ENCODE measurements around the gene DNAAF3.

The DNAAF3 gene

DNA sequence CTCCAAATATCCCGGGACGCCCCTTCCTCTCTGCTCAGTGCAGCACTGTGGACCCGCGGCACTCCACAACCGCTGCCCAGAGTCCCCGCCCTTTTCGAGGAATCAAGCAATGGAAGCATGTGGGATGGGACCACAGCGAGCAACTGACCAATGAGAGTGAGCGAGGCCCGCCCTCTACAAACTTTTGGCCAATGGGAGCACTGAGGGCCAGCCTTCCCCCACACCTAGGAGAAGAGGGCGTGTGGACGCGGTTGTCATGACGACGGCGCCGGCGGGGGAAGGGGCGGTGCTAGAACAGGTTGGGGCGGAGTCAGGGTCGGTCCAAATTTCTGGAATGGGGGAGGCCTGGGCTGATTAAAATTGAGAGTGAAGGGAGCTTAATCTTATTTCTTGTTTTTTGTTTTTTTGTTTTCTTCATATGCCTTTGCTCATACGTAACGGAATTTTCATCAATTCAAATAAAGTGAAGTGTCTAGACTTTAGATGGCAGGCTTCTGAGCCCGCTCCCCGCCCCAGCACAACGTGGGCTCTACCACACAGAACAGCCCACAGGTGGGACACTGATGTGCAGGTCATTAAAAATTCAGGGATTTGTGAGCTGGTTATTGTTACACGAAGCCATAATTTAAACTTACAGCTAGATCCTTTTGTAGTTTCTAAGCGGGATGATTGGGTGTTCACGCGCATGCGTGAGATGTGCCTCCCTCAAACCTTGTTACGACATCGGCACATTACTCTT lies at the start of gene DNAAF3 (continued):
- TF ChIP-seq, protein P1, sequence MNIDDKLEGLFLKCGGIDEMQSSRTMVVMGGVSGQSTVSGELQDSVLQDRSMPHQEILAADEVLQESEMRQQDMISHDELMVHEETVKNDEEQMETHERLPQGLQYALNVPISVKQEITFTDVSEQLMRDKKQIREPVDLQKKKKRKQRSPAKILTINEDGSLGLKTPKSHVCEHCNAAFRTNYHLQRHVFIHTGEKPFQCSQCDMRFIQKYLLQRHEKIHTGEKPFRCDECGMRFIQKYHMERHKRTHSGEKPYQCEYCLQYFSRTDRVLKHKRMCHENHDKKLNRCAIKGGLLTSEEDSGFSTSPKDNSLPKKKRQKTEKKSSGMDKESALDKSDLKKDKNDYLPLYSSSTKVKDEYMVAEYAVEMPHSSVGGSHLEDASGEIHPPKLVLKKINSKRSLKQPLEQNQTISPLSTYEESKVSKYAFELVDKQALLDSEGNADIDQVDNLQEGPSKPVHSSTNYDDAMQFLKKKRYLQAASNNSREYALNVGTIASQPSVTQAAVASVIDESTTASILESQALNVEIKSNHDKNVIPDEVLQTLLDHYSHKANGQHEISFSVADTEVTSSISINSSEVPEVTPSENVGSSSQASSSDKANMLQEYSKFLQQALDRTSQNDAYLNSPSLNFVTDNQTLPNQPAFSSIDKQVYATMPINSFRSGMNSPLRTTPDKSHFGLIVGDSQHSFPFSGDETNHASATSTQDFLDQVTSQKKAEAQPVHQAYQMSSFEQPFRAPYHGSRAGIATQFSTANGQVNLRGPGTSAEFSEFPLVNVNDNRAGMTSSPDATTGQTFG (tag by site-specific recombination; IDR thresholded peaks at IDR 0.05; ENCODE audit: borderline replicate concordance) = no peak
- TF ChIP-seq, protein P2, sequence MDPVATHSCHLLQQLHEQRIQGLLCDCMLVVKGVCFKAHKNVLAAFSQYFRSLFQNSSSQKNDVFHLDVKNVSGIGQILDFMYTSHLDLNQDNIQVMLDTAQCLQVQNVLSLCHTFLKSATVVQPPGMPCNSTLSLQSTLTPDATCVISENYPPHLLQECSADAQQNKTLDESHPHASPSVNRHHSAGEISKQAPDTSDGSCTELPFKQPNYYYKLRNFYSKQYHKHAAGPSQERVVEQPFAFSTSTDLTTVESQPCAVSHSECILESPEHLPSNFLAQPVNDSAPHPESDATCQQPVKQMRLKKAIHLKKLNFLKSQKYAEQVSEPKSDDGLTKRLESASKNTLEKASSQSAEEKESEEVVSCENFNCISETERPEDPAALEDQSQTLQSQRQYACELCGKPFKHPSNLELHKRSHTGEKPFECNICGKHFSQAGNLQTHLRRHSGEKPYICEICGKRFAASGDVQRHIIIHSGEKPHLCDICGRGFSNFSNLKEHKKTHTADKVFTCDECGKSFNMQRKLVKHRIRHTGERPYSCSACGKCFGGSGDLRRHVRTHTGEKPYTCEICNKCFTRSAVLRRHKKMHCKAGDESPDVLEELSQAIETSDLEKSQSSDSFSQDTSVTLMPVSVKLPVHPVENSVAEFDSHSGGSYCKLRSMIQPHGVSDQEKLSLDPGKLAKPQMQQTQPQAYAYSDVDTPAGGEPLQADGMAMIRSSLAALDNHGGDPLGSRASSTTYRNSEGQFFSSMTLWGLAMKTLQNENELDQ (tag by site-specific recombination; IDR thresholded peaks at IDR 0.05; ENCODE audit: low read depth) = no peak
- TF ChIP-seq, protein P3, sequence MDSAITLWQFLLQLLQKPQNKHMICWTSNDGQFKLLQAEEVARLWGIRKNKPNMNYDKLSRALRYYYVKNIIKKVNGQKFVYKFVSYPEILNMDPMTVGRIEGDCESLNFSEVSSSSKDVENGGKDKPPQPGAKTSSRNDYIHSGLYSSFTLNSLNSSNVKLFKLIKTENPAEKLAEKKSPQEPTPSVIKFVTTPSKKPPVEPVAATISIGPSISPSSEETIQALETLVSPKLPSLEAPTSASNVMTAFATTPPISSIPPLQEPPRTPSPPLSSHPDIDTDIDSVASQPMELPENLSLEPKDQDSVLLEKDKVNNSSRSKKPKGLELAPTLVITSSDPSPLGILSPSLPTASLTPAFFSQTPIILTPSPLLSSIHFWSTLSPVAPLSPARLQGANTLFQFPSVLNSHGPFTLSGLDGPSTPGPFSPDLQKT (IDR thresholded peaks at IDR 0.05; ENCODE audit: borderline replicate concordance, low read depth, low read length) = no peak
- TF ChIP-seq ZNF266 (tag by site-specific recombination; IDR thresholded peaks at IDR 0.05; ENCODE audit: low read depth) = no peak
- TF ChIP-seq GLIS2 (tag by site-specific recombination; IDR thresholded peaks at IDR 0.05) = 0 out of 2 replicates have a peak, but pooled peaks have one; percentile 7
- TF ChIP-seq ZNF24 (tag by site-specific recombination; IDR thresholded peaks at IDR 0.05) = peak; percentile 57; the same call in 1 of the 2 replicates
- no peak for TF ChIP-seq ZNF555 (tag by site-specific recombination; conservative IDR thresholded peaks at IDR 0.05)
- TF ChIP-seq PRDM2 (tag by site-specific recombination; IDR thresholded peaks at IDR 0.05; ENCODE audit: borderline replicate concordance) = no peak
- no peak for TF ChIP-seq ZNF280C (tag by site-specific recombination; IDR thresholded peaks at IDR 0.05)
- TF ChIP-seq ZNF747 (tag by site-specific recombination; IDR thresholded peaks at IDR 0.05) = no peak
- no peak for TF ChIP-seq ZNF114 (tag by site-specific recombination; IDR thresholded peaks at IDR 0.05)
- no peak for TF ChIP-seq ZNF623 (tag by site-specific recombination; IDR thresholded peaks at IDR 0.05)
- TF ChIP-seq, protein P4, sequence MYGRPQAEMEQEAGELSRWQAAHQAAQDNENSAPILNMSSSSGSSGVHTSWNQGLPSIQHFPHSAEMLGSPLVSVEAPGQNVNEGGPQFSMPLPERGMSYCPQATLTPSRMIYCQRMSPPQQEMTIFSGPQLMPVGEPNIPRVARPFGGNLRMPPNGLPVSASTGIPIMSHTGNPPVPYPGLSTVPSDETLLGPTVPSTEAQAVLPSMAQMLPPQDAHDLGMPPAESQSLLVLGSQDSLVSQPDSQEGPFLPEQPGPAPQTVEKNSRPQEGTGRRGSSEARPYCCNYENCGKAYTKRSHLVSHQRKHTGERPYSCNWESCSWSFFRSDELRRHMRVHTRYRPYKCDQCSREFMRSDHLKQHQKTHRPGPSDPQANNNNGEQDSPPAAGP (tag by site-specific recombination; IDR thresholded peaks at IDR 0.05) = 0 out of 2 replicates have a peak, but pooled peaks have one; percentile 41
- TF ChIP-seq HOXA7 (CRISPR knock-in tag; IDR thresholded peaks at IDR 0.05; ENCODE audit: borderline replicate concordance) = no peak
- TF ChIP-seq ZBTB44 (tag by site-specific recombination; IDR thresholded peaks at IDR 0.05) = no peak; the same call in 1 of the 2 replicates
- peak; percentile 73 for TF ChIP-seq KLF1 (tag by site-specific recombination; IDR thresholded peaks at IDR 0.05)
- TF ChIP-seq ZNF701 (tag by site-specific recombination; IDR thresholded peaks at IDR 0.05) = no peak
- TF ChIP-seq ZNF529 (tag by site-specific recombination; IDR thresholded peaks at IDR 0.05; ENCODE audit: insufficient replicate concordance) = no peak
- no peak for TF ChIP-seq ZBTB1 (tag by site-specific recombination; IDR thresholded peaks at IDR 0.05)

All from HEK293 (cell line).